ENCODE results near the gene CCT8L2. TPM values are rescaled to one million over a fixed set of nuclear protein-coding genes. Genes with fewer than 3 reads are reported as not detected.

CCT8L2 gene
- total and polyA plus RNA-seq, 2 of the 8 experiments (the other 6 are each of a cell fraction or from before 2014, with no cell fraction given): not detected

GRCh38 chr22:16568425-16568758 is 24.2 kb downstream of the CCT8L2 start:
- FAIRE-seq: no peak
- Histone ChIP-seq H2BK12ac (ENCODE audit: low read depth, low read length) (no peak overlapping the region), H3K36me3 (ENCODE audit: control insufficient read depth in 2 of 4, insufficient read depth in 4 of 4, low read length in 3 of 4) (no peaks in the 10 kb centered on the region), H3K14ac (ENCODE audit: insufficient read length) (no peak overlapping the region), H3K4ac (replicated peaks; ENCODE audit: insufficient read length, low read depth, low read length) (no peak overlapping the region), H3K23ac (ENCODE audit: insufficient read length) (no peak overlapping the region), H3K4me3 (ENCODE audit: extremely low read depth in 1 of 4, insufficient read depth in 2 of 4, low read depth in 3 of 4, low read length in 4 of 4) (no peak overlapping the region), H4K5ac (ENCODE audit: insufficient read length, low read depth, low read length) (no peak overlapping the region), H3K27ac (ENCODE audit: low read depth, low read length) (no peak overlapping the region), H3K79me2 (ENCODE audit: control insufficient read depth in 1 of 2, insufficient read depth in 2 of 2, low read length in 2 of 2) (no peaks in the 10 kb centered on the region), H4K8ac (ENCODE audit: extremely low read depth, insufficient read depth, low read length) (no peak overlapping the region), H3K56ac (replicated peaks; ENCODE audit: insufficient read length, low read depth, low read length) (no peak overlapping the region), H3K9me3 (ENCODE audit: insufficient read depth in 2 of 2, low read depth in 1 of 2, low read length in 1 of 2) (peaks cover 14 to 52% of the 10 kb centered on the region in 2 experiments), H2AK5ac (ENCODE audit: low read depth, low read length) (no peak overlapping the region), H3K9ac (replicated peaks in 1 of 4; ENCODE audit: extremely low read depth in 1 of 4, low read depth in 3 of 4, low read length in 3 of 4) (no peak overlapping the region), H3K4me1 (replicated peaks in 1 of 4; ENCODE audit: control insufficient read depth in 3 of 4, insufficient read depth in 4 of 4, low read length in 3 of 4) (no peaks in the 10 kb centered on the region), H2BK120ac (replicated peaks; ENCODE audit: low read depth, low read length) (no peak overlapping the region), H3K18ac (ENCODE audit: extremely low read depth, low read length) (no peak overlapping the region), H3K4me2 (ENCODE audit: insufficient read depth in 1 of 2, low read depth in 2 of 2, low read length in 2 of 2) (no peak overlapping the region), H2BK20ac (ENCODE audit: low read length) (no peak overlapping the region), H2AFZ (ENCODE audit: low read length) (no peak overlapping the region), H3K79me1 (ENCODE audit: low read depth, low read length) (no peaks in the 10 kb centered on the region), H4K91ac (replicated peaks; ENCODE audit: insufficient read length, low read length) (no peak overlapping the region), H2BK5ac (ENCODE audit: low read depth, low read length) (no peak overlapping the region), H4K20me1 (replicated peaks in 1 of 2; ENCODE audit: control insufficient read depth in 1 of 2, insufficient read depth in 2 of 2, low read length in 2 of 2) (no peaks in the 10 kb centered on the region), H3K23me2 (ENCODE audit: low read depth, low read length) (no peaks in the 10 kb centered on the region), H2BK15ac (ENCODE audit: low read length) (no peak overlapping the region), H3K27me3 (replicated peaks in 1 of 4; ENCODE audit: control insufficient read depth in 3 of 4, extremely low read depth in 1 of 4, insufficient read depth in 3 of 4, low read length in 3 of 4) (no peaks in the 10 kb centered on the region)
- ChIA-PET POLR2A (ENCODE audit: partially characterized antibody) (no interaction called here), CTCF (ENCODE audit: partially characterized antibody) (no interaction called here)
- TF ChIP-seq POLR2A (IDR thresholded peaks at IDR 0.05; ENCODE audit: control extremely low read depth in 1 of 2, low read depth in 2 of 2, low read length in 2 of 2) (no peak), HDAC2 (IDR thresholded peaks at IDR 0.05; ENCODE audit: borderline replicate concordance in 1 of 2, low read depth in 2 of 2, low read length in 2 of 2) (no peak), USF2 (IDR thresholded peaks at IDR 0.05; ENCODE audit: low read length) (no peak), POU5F1 (IDR thresholded peaks at IDR 0.05; ENCODE audit: low read depth, low read length) (no peak), SIRT6 (IDR thresholded peaks at IDR 0.05; ENCODE audit: low read length) (no peak), CREB1 (IDR thresholded peaks at IDR 0.05) (no peak)
- no peak for DNase-seq (ENCODE audit: low read depth in 1 of 2, low spot score in 2 of 2)
- 83% methylated on average over 6 of the region's 6 CpGs; no CpG with 5 or more reads in 1 of the 2 experiments for WGBS, 2 experiments (ENCODE audit: extremely low coverage in 1 of 2, insufficient coverage in 1 of 2, insufficient read length in 1 of 2, insufficient replicate concordance in 2 of 2, low coverage in 1 of 2, low lambda C conversion rate in 2 of 2, missing lambda C conversion rate in 1 of 2)

Measured in H1 (cell line).